ENCODE results near the gene ZNF135.

ZNF135 gene

GRCh38 chr19:58093071-58093470 lies 34.0 kb downstream of the ZNF135 start:
- no peak for DNase-seq (ENCODE audit: low read depth in 2 of 2)

GRCh38 chr19:58095328-58095727 lies 36.2 kb downstream of the ZNF135 start:
- no peak for DNase-seq (ENCODE audit: low read depth in 2 of 2)

- no peak for DNase-seq (ENCODE audit: low read depth in 2 of 2)
Measured at GRCh38 chr19:58096884-58097283, 37.8 kb downstream of the ZNF135 start.

- no peak for DNase-seq (ENCODE audit: low read depth in 2 of 2)
Measured at GRCh38 chr19:58097349-58097748, 38.3 kb downstream of the ZNF135 start.

DNA sequence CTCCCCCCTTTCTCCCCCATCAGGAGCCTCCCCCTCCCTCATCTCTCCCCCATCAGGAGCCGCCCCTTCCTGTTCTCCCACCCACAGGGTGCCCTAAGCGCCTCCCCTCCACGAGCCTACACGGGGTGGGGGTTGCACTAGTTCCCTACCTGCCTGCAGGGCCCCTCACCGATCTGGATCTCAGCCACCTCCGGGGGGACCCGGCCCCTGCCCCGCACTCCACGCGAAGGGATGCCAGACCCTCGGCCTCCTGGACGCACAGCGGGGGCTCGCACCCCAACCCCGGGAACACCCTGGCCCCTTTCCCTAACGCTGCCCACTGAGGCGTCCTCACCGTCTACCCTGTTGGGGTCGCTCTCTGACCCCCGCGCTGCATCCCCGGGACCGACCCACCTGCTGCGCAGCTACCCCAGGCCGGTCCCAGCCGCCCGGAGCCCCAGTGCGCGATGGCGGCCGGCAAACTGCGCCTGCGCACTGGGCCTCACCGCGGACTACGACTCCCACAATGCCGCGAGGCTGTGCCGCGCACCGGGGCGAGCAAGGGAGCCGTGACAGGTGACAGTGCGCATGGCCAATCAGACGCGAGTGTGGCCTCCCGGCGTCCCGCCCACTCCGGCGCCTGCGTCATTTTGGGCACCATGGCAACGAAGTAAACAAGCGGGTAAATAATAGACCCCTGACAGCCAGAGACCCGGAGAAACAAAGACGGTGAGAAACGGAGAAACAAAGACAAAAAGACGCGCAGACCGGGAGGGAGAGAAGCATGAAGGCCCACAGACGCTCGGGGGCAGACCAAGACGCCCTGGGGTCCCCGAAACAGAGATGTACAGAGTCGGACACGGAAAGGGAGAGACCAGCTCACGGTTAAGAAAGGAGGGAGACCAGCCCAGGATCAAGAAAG lies 38.9 kb downstream of the ZNF135 start, which contains the start of gene ZSCAN18:
Gene ZSCAN18, minus strand, starts transcription at position 451 of the 901 bp plus-strand sequence. CDS start 7,964 bp downstream, outside the sequence.
- peak; percentile 90 for DNase-seq (ENCODE audit: low read depth in 2 of 2)

DNA sequence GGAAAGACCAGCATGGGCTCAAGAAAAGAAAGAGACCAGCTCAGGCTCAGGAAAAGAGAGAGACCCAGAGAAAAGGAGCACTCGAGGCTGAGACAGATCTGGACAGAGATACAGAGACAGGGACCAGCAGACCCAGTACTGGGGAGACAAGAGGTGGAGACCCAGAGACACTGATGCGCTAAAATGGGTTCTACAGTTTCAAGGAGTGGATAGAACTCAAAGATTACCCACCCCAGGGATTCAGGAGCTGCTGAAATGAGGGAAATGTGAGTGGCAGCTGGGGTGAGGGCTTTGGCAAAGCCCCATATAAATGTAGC lies 39.6 kb downstream of the ZNF135 start:
- no peak for DNase-seq (ENCODE audit: low read depth in 2 of 2)

DNA sequence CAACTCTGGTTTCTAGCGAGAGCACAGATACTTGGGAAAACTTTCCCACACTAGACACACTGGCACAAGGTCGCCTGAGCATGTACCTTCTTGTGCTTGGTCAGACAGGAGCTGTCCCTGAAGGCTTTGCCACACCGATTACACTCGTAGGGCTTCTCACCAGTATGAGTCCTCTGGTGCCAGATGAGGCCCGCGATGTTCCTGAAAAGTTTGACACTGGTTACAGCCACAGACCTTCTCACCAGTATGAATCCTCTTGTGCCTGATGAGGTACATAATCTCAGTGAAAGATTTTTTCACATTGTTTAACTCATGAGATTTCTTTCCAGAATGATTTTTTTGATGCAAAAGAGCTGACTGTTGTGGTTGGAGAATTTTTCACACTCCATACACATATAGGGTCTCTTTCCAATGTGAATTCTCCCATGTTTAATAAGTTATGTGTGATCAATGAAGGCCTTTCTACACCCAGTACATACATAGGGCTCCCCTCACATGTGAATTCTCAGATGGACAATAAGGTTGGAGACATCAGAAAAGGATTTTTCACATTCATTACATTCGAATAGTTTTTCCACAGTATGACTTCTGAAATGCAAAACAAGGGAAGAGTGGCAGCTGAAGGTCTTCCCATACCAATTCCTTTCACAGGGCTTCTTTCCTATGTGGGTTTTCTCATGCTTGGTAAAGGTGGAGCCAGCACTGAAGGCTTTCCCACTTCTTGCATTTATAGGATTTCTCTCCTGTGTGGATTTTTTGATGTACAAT lies 48.9 kb downstream of the ZNF135 start:
- DNase-seq (ENCODE audit: low read depth in 2 of 2) = no peak

- no peak for DNase-seq (ENCODE audit: low read depth in 2 of 2)
Measured at GRCh38 chr19:58108546-58108817, 49.4 kb downstream of the ZNF135 start.

DNA sequence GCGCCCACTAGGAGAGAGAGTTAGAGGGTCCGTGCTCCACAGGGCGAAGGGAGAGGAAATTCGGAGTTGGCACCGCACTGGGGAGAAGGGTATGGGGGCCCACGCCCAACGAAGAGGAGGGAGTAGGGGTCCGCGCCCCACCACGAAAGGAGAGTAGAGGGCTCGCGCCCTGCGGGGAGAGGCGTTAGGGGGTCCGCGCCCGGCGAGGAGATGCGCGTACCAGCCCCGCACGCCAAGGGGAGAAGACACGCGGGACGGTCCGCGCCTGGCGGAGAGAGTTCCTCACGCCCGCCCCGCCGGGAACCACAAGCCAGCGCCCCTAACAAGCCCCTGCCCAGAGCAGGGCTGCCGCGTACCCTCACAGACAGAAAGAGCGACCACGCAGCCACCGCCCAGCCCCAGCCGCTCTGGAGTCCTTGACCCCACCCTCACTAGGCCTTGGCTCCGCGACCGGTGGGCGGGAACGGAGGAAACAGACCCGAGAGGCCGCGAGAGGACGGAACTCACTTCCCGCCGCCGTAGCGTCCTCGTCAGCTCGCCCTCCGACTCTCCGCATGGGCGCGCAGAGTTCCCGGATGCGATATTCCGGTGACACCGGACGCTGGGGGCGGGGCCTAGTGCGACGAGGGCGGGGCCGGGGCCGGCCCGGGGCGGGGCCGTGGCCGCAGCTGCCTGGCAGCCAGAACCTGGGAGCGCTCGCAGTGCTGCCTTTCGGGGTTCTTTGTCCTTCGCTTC lies 58.9 kb downstream of the ZNF135 start:
- DNase-seq (ENCODE audit: low read depth in 2 of 2) = no peak

GRCh38 chr19:58118979-58119733 lies 60.1 kb downstream of the ZNF135 start:
- DNase-seq (ENCODE audit: low read depth in 2 of 2) = no peak
